Loucy (cell line): ENCODE measurements around the gene CYP4F2.

Source experiments
- EZH2phosphoT487 ChIP-seq: fragments of 200-600 bp; IDR thresholded peaks from 2 replicates; pipeline ENCODE4 v1.6.1; 2018; ENCODE audit warnings: antibody characterized with exemption, mild to moderate bottlenecking, moderate library complexity, borderline replicate concordance
- TF ChIP-seq, protein P1 (sequence below): fragments of 200-600 bp; sonication (generic); conservative IDR thresholded peaks from 2 replicates; pipeline ENCODE4 v1.5.1; 2014; ENCODE audit warnings: mild to moderate bottlenecking, antibody characterized with exemption, low read length

DNA sequence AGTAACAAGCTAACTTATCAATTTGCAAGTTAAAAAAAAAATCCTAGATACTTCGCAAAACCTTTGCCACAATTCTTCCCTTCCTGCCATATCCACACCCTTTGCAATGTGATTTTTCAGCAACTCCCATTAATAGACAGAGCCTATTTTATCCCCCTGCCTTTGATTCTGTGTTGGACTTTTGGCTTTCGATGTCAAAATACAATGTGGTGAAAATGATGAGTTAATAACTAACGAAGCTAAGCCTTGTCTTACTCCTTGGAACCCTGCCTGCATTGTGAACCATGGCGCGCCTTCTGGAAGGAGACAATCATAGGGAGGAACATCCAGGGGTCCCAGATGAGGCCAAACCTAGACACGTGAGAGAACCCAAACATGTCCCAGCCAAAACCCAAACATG, 6.4 kb downstream of the CYP4F2 start:
- TF ChIP-seq, protein P1, sequence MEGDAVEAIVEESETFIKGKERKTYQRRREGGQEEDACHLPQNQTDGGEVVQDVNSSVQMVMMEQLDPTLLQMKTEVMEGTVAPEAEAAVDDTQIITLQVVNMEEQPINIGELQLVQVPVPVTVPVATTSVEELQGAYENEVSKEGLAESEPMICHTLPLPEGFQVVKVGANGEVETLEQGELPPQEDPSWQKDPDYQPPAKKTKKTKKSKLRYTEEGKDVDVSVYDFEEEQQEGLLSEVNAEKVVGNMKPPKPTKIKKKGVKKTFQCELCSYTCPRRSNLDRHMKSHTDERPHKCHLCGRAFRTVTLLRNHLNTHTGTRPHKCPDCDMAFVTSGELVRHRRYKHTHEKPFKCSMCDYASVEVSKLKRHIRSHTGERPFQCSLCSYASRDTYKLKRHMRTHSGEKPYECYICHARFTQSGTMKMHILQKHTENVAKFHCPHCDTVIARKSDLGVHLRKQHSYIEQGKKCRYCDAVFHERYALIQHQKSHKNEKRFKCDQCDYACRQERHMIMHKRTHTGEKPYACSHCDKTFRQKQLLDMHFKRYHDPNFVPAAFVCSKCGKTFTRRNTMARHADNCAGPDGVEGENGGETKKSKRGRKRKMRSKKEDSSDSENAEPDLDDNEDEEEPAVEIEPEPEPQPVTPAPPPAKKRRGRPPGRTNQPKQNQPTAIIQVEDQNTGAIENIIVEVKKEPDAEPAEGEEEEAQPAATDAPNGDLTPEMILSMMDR, result no peak
- no peak for TF ChIP-seq EZH2phosphoT487
